ENCODE results near the gene PPP1R3C.

The PPP1R3C gene

GRCh38 chr10:91632671-91633550 is at the start of gene PPP1R3C:
Gene PPP1R3C, minus strand, starts transcription at chr10:91633071. Its CDS starts 102 bp downstream, at chr10:91632969.
- DNase-seq = peak; percentile 78

- no peak for DNase-seq
Observed at GRCh38 chr10:91681361-91682276, 48.7 kb upstream of the PPP1R3C start.

GRCh38 chr10:91680487-91680886 is 47.6 kb upstream of the PPP1R3C start:
- DNase-seq = no peak

GRCh38 chr10:91679296-91679695 is 46.4 kb upstream of the PPP1R3C start:
- DNase-seq = no peak

GRCh38 chr10:91677911-91678310 is 45.0 kb upstream of the PPP1R3C start:
- no peak for DNase-seq

- no peak for DNase-seq
Observed at GRCh38 chr10:91672021-91672608, 39.2 kb upstream of the PPP1R3C start.

- no peak for DNase-seq
Observed at GRCh38 chr10:91668913-91669312, 36.0 kb upstream of the PPP1R3C start.

GRCh38 chr10:91665842-91666241 is 33.0 kb upstream of the PPP1R3C start:
- DNase-seq = no peak

- no peak for DNase-seq
Observed at GRCh38 chr10:91664426-91664825, 31.6 kb upstream of the PPP1R3C start.

- DNase-seq = no peak
Observed at GRCh38 chr10:91662993-91663392, 30.1 kb upstream of the PPP1R3C start.

GRCh38 chr10:91653219-91653870 is 20.5 kb upstream of the PPP1R3C start:
- DNase-seq = no peak

- DNase-seq = no peak
Observed at GRCh38 chr10:91652364-91652763, 19.5 kb upstream of the PPP1R3C start.

- no peak for DNase-seq
Observed at GRCh38 chr10:91643700-91644099, 10.8 kb upstream of the PPP1R3C start.

- DNase-seq = no peak
Observed at GRCh38 chr10:91642831-91643692, 10.2 kb upstream of the PPP1R3C start.

GRCh38 chr10:91636892-91637291 is 4.0 kb upstream of the PPP1R3C start:
- no peak for DNase-seq

- DNase-seq = peak; percentile 65
Observed at GRCh38 chr10:91635401-91636400, 2.8 kb upstream of the PPP1R3C start.

GRCh38 chr10:91634898-91635297 is 2.0 kb upstream of the PPP1R3C start:
- no peak for DNase-seq

- no peak for DNase-seq
Observed at GRCh38 chr10:91634246-91634645, 1.4 kb upstream of the PPP1R3C start.

- DNase-seq = no peak
Observed at GRCh38 chr10:91630625-91631024, 2.2 kb downstream of the PPP1R3C start.

Data from activated effector memory CD4-positive, alpha-beta T cell treated with anti-CD3 and anti-CD28 coated beads, Interleukin-2, amount 50 U/mL, for 16 hours (primary cell).